NCI-H2107 (cell line): ENCODE data around the gene TMEM214.
"Not testable (repeated sequence)": the region's sequence is repeated elsewhere in the genome, so short reads cannot be mapped to it uniquely, and the experiment has no call there.

Source experiments
- DNase-seq: peaks from one replicate; lab custom pipeline; 2025; lab: John Stamatoyannopoulos, UW

TMEM214 gene

DNA sequence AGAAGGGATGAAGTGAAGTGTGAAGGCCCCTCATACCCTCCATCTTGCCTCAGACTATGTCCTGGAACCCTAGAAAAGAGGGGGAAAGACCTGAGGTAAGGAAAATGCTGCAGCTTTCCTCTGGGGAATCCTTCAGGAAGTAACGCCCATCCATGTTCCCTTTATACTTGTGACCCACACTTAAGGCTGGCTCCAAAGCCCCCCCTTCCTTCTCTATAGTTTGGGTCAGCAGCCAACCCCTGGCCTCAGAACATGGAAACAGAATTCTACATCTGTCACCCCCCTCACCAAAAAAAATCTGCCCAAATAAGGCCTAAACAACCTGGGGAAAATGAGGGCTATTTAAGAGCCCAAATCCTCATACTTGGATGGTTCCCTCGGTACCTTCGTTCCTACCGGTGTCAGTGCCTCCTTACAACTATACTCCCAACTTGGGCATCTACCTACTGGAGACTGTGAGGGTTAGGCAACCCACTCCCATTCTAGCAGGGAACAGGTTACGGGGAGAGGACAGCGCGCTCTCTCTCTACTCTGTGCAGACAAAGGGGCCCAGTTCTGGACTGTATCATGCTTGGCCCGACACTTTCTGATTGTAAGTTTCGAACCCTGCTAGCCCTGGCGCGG is 38.0 kb downstream of the TMEM214 start:
- DNase-seq = no peak

DNA sequence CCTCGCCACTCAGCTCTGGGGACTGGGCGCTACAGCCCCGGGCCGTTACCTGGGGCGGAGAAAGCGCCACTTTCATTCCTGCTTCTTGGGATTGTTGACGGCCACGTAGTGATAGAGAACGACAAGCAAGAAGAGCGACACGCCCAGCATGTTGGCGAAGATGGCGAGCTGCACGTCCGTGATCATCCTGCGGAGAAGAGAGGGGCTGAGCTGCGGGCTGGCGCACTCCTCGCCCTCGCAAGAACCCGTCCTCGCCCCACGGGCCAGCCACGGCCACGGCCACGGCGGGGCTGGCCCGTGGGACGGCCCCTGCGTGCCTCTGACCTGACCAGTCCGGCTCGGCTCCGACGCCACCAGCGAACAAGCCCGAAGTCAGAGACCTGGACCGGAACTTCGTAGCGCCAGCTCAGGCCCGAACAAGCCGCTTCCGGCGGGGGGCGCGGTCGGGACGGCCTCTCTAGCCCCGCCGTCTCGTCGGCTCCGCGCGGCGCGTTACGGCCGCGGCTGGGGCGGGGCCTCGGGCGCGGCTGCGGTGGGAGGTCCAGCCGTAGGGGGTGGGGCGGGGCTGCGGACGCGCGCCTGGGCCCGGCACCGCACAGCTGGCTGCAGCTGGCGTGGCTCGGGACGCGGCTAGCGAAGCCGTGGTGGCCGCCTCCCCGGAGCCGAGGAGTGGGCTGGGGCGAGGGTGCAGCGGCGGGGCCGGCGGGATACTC is 38.7 kb downstream of the TMEM214 start, which contains the start of gene OST4:
Gene OST4 (minus strand): TSS at position 378 of the 713 bp plus-strand sequence.
- DNase-seq = peak; percentile 65

DNA sequence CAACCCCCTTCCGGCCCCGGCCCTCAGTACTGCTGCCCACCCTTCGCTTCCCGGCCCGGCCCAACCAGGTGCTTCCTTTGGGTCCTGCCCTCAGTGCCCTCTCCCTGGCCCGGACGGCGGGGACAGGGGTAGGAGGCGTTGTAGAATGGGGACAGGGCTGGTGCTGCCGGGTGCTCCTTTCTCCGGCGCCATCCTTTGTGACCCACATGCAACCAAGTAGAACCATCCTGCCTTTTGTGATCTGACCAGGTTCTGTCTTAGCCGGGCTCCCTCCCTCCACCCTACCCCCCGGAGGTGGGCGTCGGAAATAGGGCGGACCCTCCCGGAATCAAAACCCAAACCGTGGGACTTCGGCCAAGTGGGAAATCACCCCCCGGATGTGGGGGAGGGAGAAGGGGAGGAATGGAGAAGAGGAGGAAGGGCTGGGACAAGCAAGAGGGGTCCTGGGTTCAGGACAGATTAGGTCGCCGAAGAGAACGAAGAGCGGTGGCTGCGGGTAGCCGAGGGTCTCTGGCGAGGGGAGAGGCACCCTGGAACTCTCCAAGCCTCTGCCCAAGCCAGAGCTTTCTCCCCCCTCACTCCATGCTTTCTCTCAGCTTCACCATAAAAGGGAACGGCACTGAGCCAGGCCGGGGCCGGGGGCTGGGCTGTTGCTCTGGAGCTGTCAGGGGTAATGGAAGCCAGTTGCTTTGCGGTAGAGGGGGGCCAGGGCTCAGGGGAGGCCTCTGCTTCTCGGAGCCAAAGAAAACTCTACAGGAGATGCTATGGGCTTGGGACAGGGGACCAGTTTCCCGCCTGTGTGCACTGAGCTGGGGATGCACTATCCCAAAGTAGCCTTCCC is 39.4 kb downstream of the TMEM214 start:
- DNase-seq = no peak

DNA sequence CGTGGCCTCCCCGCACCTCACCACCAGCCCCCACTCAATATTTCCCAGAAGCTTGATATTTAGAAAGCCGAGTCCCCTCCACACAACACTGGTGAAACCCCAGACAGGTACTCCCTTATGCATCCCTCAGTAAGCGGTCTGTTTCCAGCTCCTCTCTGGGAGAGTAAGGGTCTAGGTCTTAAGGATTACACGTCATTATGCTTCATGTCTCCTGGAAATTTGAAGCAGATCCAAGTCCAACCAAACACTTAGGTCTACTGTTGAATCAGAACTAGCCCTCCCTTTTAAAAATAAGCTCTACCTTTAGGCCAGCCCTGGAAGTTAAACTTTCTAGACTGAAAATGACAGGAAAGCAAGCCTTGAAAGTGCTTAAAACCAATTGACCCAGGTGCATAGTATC is 40.2 kb downstream of the TMEM214 start:
- no peak for DNase-seq

DNA sequence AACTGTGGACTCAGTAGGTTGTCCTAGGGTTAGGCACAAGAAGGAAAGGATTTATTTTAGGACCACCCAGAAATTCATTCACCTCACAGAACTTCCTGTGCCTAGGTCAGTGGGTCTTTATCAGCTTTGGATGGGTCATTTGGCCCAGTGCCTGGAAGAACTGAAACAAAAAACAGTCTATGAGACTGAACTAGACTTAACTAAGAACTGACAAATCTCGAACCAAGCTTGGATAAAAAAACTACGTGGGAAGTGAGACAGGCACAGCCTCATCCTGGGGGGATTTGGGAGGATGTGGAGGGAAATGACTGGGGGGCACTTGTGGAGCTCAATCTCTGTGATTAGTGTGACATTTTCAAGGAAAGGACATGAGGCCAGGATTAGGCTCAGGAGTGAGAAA is 41.0 kb downstream of the TMEM214 start:
- DNase-seq = no peak

DNA sequence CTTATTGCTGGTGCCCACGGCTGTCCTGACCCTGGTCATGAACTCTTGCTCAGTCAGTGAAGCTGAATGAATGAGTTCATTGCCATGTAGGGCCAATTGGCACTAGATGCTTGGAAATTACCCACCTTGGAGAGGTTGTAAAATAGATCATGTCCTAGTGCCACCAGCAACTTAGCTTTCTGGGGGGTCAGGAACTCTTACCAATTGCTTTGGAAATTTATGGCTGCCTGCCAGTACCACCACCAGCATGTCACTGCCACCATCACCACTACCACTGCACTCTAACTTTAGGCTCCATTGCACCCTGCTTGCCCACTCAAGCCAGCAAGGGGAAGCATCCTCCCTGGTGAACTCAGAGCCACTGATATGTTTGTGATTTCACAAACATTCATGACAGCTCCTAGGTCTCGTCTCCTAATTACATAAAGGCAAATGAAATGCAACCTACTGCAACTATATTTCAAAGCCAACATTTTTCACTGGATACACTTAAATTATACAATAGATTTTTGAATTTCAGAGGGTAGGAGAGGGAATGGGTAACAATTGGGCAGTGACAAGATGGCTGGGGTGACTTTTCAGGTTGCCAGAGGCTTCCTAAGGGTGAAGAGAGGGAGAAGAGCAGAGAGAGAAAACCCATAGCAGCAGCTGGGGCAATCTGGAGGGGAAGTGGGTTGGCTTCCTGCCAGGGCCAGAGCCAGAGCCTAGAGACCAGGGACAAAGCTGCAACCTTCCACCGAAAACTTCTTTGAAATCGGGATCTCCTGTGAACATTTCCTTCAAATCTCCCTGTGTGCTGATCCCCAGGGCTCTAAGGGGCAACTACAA is 42.2 kb downstream of the TMEM214 start:
- DNase-seq = no peak

DNA sequence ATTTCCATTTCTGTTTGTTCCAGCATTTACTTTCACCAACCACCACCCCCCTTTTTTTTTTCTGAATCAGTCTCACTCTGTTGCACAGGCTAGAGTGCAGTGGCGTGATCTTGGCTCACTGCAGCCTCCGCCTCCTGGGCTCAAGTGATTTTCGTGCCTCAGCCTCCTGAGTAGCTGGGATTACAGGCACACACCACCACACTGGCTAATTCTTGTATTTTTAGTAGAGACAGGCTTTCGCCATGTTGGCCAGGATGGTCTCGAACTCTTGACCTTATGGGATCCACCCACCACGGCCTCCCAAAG is 42.8 kb downstream of the TMEM214 start:
- not testable (repeated sequence) for DNase-seq

DNA sequence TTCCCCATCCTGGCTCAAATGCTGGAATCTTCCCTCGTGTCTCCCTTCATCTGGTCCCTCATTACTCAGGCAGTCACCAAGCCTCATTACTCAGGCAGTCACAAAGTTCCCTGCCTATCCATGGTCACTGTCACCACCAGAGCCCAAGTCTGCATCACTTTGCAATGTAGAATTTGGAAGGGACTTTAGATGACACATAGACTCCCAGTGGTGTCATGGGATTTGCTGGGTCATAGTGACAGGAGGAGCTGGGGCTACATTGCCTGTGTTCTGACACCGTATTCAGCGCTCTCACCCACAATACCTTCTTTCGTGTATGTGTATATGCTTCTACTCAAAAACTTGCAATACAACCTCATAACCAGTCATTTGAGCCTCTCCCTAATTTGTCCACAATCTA is 43.6 kb downstream of the TMEM214 start:
- DNase-seq = no peak

DNA sequence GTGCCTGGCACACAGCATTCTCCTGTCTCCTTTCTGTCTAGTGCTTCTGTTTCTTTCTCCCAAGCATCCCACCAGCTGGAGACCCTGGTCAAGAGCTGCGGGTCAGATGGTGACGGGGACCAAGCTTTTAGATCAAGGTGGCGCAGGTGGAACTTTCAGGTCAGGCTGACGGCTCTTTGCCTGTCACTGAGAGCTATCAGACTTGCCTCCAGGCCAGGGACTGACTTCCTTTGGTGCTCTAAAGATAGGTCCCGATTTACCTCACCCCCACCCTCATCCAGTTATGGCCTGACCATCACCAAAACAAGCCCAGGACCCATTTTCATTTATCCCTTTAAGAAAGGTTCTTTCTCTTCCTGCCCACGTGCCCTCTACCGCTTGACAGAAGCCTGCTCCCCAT is 44.5 kb downstream of the TMEM214 start:
- no peak for DNase-seq

DNA sequence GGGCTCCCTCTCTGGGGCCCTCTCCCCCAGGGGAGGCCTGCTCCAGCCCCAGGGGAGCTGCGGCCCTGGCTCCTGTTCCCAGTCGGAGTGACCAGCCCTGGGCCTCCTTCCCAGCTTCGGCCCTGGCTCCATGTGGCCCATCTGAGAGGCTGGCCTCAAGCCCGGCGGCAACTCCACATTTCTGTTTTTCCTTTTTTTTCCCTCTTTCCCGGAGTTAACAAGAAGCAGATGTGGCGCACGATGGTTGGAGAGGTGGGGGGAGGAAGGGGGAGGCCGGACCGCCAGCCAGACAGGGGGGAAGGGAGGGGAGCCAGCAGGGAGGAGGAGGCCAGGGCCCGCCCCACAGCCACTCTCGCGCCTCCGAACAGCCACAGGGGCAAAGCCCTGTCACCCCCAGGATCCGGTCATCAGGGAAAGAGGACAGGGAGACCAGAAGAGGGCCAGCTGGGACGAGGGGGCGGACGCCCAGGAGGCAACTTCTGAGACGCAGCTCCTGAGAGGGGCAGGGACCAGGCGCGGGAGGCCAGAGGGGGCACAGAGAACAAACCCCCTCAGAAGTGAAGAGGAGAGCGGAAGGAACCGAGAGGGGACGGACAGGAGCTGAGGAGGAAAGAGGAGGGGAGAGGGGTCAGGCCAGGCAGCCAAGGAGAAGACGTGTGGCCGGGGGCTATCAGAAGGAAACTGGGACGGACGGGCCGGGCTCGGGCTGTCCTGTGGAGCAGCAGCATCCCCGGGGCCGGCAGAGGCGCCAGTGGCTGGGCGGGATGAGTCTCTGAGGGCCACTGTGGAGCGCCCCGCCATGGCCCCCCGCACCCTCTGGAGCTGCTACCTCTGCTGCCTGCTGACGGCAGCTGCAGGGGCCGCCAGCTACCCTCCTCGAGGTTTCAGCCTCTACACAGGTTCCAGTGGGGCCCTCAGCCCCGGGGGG is 45.8 kb downstream of the TMEM214 start, which contains the start of gene EMILIN1:
Gene EMILIN1 (plus strand): TSS at position 349 of the 928 bp plus-strand sequence. CDS start 451 bp downstream, at position 800.
- DNase-seq = no peak

DNA sequence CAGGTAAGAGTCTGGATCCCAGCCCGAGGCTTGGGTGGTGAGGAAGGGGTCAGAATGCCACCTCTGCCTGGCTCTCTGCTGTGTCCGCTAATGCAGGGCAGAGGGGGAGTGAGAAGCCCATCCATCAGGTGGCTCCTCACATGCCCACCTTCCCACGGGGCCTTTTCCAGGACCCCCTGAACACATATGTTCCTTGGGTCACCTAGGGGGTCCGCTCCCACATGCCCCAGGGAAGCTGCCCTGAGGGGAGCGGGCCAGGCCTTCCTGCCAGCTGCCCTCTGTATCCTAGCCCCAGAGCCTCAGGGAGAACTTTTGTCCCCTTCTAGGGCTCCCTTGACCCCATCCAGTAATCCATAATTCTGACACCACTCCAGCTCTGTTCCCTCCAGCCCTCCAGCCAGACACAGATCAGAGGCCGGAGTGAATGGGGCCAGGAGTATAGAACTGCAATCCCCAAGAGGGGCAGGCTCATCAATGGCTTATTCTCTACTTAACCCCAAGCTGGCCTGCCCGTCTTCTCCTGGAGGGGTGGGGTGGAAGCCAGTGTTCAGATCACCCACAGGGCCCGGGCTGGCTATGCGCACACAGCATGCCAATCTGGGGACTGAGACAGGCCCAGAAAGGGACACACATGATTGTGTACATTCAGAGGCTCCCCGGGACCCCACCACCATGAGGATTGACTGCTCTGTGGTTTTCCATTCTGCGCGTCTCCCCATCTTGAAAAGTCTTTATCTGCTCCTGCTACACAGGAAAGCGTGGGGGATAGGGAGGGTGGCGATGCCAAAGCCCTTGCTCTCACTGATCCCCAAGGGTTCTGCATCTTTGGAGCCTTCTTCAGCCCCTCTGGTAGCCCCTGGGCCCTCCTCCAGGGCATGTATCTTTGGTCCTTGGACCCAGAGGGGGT is 46.7 kb downstream of the TMEM214 start:
- DNase-seq = no peak

DNA sequence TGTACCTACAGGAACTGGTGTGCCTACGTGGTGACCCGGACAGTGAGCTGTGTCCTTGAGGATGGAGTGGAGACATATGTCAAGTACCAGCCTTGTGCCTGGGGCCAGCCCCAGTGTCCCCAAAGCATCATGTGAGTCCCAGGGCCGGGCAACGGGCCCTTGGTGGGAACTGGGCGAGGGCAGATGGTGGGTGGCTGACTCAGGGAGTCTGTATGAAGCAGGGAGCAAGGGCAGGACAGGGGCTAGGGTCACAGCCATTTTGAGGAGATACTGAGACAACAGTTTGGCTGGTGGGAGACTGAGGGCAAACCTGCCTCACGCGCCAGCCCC is 47.3 kb downstream of the TMEM214 start:
- DNase-seq = no peak

DNA sequence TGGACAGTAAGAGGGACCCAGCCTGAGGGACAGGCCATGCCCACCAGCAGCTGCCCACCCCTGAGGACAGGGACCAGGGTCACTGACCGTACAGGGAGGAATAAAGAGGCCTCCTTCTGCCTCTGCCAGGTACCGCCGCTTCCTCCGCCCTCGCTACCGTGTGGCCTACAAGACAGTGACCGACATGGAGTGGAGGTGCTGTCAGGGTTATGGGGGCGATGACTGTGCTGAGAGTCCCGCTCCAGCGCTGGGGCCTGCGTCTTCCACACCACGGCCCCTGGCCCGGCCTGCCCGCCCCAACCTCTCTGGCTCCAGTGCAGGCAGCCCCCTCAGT is 47.8 kb downstream of the TMEM214 start:
- DNase-seq = no peak

DNA sequence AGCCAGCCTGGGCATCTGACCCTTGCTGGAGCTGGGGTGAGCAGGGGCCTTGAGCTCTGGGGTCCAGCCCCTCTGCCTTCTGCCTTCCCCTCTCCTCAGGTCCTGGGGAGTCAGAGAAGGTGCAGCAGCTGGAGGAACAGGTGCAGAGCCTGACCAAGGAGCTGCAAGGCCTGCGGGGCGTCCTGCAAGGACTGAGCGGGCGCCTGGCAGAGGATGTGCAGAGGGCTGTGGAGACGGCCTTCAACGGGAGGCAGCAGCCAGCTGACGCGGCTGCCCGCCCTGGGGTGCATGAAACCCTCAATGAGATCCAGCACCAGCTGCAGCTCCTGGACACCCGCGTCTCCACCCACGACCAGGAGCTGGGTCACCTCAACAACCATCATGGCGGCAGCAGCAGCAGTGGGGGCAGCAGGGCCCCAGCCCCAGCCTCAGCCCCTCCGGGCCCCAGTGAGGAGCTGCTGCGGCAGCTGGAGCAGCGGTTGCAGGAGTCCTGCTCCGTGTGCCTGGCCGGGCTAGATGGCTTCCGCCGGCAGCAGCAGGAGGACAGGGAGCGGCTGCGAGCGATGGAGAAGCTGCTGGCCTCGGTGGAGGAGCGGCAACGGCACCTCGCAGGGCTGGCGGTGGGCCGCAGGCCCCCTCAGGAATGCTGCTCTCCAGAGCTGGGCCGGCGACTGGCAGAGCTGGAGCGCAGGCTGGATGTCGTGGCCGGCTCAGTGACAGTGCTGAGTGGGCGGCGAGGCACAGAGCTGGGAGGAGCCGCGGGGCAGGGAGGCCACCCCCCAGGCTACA is 49.4 kb downstream of the TMEM214 start:
- no peak for DNase-seq

DNA sequence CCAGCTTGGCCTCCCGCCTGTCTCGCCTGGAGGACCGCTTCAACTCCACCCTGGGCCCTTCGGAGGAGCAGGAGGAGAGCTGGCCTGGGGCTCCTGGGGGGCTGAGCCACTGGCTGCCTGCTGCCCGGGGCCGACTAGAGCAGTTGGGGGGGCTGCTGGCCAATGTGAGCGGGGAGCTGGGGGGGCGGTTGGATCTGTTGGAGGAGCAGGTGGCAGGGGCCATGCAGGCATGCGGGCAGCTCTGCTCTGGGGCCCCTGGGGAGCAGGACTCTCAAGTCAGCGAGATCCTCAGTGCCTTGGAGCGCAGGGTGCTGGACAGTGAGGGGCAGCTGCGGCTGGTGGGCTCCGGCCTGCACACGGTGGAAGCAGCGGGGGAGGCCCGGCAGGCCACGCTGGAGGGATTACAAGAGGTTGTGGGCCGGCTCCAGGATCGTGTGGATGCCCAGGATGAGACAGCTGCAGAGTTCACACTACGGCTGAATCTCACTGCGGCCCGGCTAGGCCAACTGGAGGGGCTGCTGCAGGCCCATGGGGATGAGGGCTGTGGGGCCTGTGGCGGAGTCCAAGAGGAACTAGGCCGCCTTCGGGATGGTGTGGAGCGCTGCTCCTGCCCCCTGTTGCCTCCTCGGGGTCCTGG is 50.1 kb downstream of the TMEM214 start:
- DNase-seq = no peak

DNA sequence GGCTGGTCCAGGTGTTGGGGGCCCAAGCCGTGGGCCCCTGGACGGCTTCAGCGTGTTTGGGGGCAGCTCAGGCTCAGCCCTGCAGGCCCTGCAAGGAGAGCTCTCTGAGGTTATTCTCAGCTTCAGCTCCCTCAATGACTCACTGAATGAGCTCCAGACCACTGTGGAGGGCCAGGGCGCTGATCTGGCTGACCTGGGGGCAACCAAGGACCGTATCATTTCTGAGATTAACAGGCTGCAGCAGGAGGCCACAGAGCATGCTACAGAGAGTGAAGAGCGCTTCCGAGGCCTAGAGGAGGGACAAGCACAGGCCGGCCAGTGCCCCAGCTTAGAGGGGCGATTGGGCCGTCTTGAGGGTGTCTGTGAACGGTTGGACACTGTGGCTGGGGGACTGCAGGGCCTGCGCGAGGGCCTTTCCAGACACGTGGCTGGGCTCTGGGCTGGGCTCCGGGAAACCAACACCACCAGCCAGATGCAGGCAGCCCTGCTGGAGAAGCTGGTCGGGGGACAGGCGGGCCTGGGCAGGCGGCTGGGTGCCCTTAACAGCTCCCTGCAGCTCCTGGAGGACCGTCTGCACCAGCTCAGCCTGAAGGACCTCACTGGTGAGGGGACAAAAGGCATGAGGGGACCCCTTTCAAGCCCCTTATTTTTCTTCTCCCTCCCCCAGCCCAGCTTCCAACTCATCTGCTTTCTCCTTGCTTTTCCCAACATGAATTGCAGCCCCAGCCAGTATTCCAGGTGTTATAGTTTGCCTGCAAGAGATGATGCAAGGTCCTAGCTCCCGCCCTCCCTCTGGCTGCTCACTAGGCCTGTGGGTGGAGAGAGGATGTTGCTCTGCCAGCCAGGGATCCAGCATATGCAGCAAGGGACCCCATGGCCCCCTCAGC is 50.9 kb downstream of the TMEM214 start:
- no peak for DNase-seq

DNA sequence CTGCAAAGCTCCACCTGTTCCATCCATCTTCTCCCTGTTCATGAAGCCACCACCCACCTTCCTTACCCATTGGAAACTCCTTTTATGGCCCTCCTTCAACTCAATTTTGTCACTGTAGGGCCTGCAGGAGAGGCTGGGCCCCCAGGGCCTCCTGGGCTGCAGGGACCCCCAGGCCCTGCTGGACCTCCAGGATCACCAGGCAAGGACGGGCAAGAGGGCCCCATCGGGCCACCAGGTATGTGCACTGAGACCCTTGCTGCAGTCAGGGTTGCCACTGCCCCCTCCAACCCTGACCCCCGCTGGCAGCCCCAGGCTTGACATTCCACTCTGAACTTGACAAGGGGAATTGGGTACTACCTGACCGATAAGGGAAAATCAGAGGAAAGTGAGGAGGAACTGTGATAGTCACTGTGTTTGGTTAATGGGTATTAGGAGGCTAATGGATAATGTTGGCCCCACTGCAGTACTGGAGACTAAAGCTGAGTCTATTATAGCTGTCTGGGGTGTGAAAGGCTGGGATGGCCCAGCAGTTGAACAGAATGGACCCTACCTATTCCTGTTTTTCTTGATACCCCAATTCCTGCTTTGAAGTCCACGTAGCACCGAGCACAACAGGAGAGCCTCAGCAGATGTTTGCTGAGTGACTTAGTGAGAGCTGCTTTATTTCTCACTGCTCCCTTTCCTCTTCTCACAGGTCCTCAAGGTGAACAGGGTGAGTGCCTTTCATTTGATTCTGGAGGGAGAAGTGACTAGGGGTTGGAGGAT is 51.7 kb downstream of the TMEM214 start:
- no peak for DNase-seq
